ENCODE measurements around the gene CPT1C.

CPT1C gene

DNA sequence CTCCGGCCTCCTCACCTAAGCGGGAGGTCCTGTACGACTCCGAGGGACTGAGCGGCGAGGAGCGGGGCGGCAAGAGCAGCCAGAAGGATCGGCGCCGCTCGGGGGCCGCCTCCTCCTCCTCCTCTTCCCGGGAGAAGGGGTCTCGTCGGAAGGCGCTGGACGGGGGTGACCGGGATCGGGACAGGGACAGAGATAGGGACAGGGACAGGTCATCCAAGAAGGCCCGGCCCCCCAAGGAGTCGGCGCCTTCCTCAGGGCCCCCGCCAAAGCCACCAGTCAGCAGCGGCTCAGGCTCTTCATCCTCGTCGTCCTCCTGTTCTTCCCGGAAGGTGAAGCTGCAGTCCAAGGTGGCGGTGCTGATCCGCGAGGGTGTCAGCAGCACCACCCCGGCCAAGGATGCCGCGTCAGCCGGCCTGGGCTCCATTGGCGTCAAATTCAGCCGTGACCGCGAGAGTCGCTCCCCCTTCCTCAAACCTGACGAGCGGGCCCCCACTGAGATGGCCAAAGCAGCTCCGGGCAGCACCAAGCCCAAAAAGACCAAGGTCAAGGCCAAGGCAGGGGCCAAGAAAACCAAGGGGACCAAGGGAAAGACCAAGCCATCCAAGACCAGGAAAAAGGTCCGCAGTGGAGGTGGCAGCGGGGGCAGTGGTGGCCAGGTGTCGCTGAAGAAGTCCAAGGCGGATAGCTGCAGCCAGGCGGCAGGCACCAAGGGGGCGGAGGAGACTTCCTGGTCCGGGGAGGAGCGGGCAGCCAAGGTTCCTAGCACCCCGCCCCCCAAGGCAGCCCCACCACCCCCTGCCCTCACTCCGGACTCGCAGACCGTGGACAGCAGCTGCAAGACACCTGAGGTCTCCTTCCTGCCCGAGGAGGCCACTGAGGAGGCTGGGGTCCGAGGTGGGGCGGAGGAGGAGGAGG lies 38.1 kb upstream of the CPT1C start:
- no peaks in the 10 kb centered on the region for H3K27me3 ChIP-seq (ENCODE audit: control insufficient read depth, low read length)
- no peaks in the 10 kb centered on the region for H3K9me3 ChIP-seq (ENCODE audit: control insufficient read depth, insufficient read depth, low read length)
- H3K27ac ChIP-seq (ENCODE audit: low read depth, low read length), result no peak overlapping the region
- peaks cover 14% of the 10 kb centered on the region for H3K79me2 ChIP-seq (ENCODE audit: control insufficient read depth, low read length)
- H3F3A ChIP-seq (ENCODE audit: control insufficient read depth, insufficient read depth), result no peaks in the 10 kb centered on the region
- H3K4me3 ChIP-seq (ENCODE audit: low read length), result no peak overlapping the region
- H4K20me1 ChIP-seq (ENCODE audit: control insufficient read depth, insufficient read depth, low read depth, low read length), result no peaks in the 10 kb centered on the region
- H3K9me2 ChIP-seq (replicated peaks; ENCODE audit: control insufficient read depth, low read length), result no peaks in the 10 kb centered on the region
- no peaks in the 10 kb centered on the region for H3K4me1 ChIP-seq (ENCODE audit: control insufficient read depth, low read length)
- no peak for TF ChIP-seq CTCF (IDR thresholded peaks at IDR 0.05; ENCODE audit: low read depth, low read length, poor library complexity, severe bottlenecking)
- TF ChIP-seq EZH2phosphoT487 (IDR thresholded peaks at IDR 0.05; ENCODE audit: borderline replicate concordance, low read length), result no peak
- no peak overlapping the region for H3K4me2 ChIP-seq (ENCODE audit: low read length)
- H3K36me3 ChIP-seq (ENCODE audit: control insufficient read depth, low read length), result peaks cover 70% of the 10 kb centered on the region

DNA sequence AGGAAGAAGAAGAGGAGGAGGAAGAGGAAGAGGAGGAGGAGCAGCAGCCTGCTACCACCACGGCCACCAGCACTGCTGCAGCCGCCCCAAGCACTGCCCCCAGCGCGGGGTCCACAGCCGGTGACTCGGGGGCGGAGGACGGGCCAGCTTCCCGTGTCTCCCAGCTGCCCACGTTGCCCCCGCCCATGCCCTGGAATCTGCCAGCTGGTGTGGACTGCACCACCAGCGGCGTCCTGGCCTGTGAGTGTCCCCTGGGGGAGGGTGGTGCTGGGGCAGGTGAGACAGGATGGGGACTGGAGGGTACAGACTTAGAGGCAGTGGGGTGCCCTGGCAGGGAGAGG lies 37.5 kb upstream of the CPT1C start:
- Histone ChIP-seq H3K4me1 (ENCODE audit: control insufficient read depth, low read length) (no peaks in the 10 kb centered on the region), H3K36me3 (ENCODE audit: control insufficient read depth, low read length) (peaks cover 73% of the 10 kb centered on the region), H3K79me2 (ENCODE audit: control insufficient read depth, low read length) (peaks cover 14% of the 10 kb centered on the region), H3K4me3 (ENCODE audit: low read length) (no peak overlapping the region), H3K27me3 (ENCODE audit: control insufficient read depth, low read length) (no peaks in the 10 kb centered on the region), H3K27ac (ENCODE audit: low read depth, low read length) (no peak overlapping the region), H3F3A (ENCODE audit: control insufficient read depth, insufficient read depth) (no peaks in the 10 kb centered on the region), H3K9me2 (replicated peaks; ENCODE audit: control insufficient read depth, low read length) (no peaks in the 10 kb centered on the region), H4K20me1 (ENCODE audit: control insufficient read depth, insufficient read depth, low read depth, low read length) (no peaks in the 10 kb centered on the region), H3K9me3 (ENCODE audit: control insufficient read depth, insufficient read depth, low read length) (no peaks in the 10 kb centered on the region), H3K4me2 (ENCODE audit: low read length) (no peak overlapping the region)
- no peak for TF ChIP-seq CTCF (IDR thresholded peaks at IDR 0.05; ENCODE audit: low read depth, low read length, poor library complexity, severe bottlenecking)
- no peak for TF ChIP-seq EZH2phosphoT487 (IDR thresholded peaks at IDR 0.05; ENCODE audit: borderline replicate concordance, low read length)

- H3K9me2 ChIP-seq (replicated peaks; ENCODE audit: control insufficient read depth, low read length), result no peaks in the 10 kb centered on the region
- H3K27me3 ChIP-seq (ENCODE audit: control insufficient read depth, low read length), result no peaks in the 10 kb centered on the region
- H3K36me3 ChIP-seq (ENCODE audit: control insufficient read depth, low read length), result peaks cover 78% of the 10 kb centered on the region
- no peak overlapping the region for H3K27ac ChIP-seq (ENCODE audit: low read depth, low read length)
- no peaks in the 10 kb centered on the region for H3K9me3 ChIP-seq (ENCODE audit: control insufficient read depth, insufficient read depth, low read length)
- H3K79me2 ChIP-seq (ENCODE audit: control insufficient read depth, low read length), result peaks cover 8% of the 10 kb centered on the region; the same call in 1 of the 2 replicates
- no peak overlapping the region for H3K4me3 ChIP-seq (ENCODE audit: low read length)
- H4K20me1 ChIP-seq (ENCODE audit: control insufficient read depth, insufficient read depth, low read depth, low read length), result no peaks in the 10 kb centered on the region
- H3F3A ChIP-seq (ENCODE audit: control insufficient read depth, insufficient read depth), result no peaks in the 10 kb centered on the region
- TF ChIP-seq CTCF (IDR thresholded peaks at IDR 0.05; ENCODE audit: low read depth, low read length, poor library complexity, severe bottlenecking) (no peak), EZH2phosphoT487 (IDR thresholded peaks at IDR 0.05; ENCODE audit: borderline replicate concordance, low read length) (no peak)
- no peak overlapping the region for H3K4me2 ChIP-seq (ENCODE audit: low read length)
- H3K4me1 ChIP-seq (ENCODE audit: control insufficient read depth, low read length), result no peaks in the 10 kb centered on the region
Measured at GRCh38 chr19:49654581-49654980, 36.3 kb upstream of the CPT1C start.
